22Rv1 (cell line): ENCODE data around the gene CFAP61.

Experiments
- ZFX ChIP-seq: fragments of 450-650 bp; IDR thresholded peaks from 2 replicates; pipeline ENCODE4 v1.6.1; 2017; ENCODE audit warnings: antibody characterized with exemption, borderline replicate concordance
- TF ChIP-seq, protein P1 (sequence below): fragments of 450-650 bp; IDR thresholded peaks from 2 replicates; pipeline ENCODE4 v1.5.1; 2017; ENCODE audit warnings: mild to moderate bottlenecking

DNA sequence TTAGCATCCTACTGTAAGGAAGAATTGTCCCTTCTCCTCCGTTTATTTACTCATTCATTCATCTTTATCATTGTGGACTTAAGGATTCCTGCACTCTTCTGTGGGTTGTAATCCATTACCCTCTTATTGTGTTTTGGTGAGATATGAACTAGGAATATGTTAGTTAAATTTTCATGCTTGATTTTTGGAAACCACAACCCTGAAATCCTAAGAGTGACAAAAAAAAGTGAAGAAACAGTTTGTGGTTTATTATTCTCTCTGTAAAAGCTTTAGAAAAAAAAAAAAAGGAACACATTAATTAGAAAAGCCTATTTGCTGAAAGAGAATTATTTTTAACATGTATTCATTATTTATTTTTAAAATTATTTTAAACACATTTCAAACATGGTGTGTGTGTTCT lies 278.8 kb downstream of the CFAP61 start:
- TF ChIP-seq, protein P1, sequence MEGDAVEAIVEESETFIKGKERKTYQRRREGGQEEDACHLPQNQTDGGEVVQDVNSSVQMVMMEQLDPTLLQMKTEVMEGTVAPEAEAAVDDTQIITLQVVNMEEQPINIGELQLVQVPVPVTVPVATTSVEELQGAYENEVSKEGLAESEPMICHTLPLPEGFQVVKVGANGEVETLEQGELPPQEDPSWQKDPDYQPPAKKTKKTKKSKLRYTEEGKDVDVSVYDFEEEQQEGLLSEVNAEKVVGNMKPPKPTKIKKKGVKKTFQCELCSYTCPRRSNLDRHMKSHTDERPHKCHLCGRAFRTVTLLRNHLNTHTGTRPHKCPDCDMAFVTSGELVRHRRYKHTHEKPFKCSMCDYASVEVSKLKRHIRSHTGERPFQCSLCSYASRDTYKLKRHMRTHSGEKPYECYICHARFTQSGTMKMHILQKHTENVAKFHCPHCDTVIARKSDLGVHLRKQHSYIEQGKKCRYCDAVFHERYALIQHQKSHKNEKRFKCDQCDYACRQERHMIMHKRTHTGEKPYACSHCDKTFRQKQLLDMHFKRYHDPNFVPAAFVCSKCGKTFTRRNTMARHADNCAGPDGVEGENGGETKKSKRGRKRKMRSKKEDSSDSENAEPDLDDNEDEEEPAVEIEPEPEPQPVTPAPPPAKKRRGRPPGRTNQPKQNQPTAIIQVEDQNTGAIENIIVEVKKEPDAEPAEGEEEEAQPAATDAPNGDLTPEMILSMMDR = no peak
- no peak for TF ChIP-seq ZFX
